ENCODE data around the gene RASA3.

The RASA3 gene

GRCh38 chr13:113998781-113999617 lies 133.4 kb downstream of the RASA3 start:
- Histone ChIP-seq H3K36me3 (ENCODE audit: control insufficient read depth, low read depth, low read length) (no peaks in the 10 kb centered on the region), H3K9ac (ENCODE audit: low read length) (no peak overlapping the region), H3K9me3 (ENCODE audit: control insufficient read depth, low read depth, low read length) (no peaks in the 10 kb centered on the region), H3K4me3 (ENCODE audit: low read length) (no peak overlapping the region), H3K27ac (ENCODE audit: low read length) (no peak overlapping the region), H3K27me3 (ENCODE audit: control insufficient read depth, insufficient read depth, low read length) (no peaks in the 10 kb centered on the region), H3K4me1 (ENCODE audit: control insufficient read depth, low read depth, low read length) (no peaks in the 10 kb centered on the region)

- H3K9ac ChIP-seq (ENCODE audit: low read length) = no peak overlapping the region
- no peak overlapping the region for H3K27ac ChIP-seq (ENCODE audit: low read length)
- no peak overlapping the region for H3K4me3 ChIP-seq (ENCODE audit: low read length)
- no peaks in the 10 kb centered on the region for H3K27me3 ChIP-seq (ENCODE audit: control insufficient read depth, insufficient read depth, low read length)
- no peaks in the 10 kb centered on the region for H3K4me1 ChIP-seq (ENCODE audit: control insufficient read depth, low read depth, low read length)
- no peaks in the 10 kb centered on the region for H3K9me3 ChIP-seq (ENCODE audit: control insufficient read depth, low read depth, low read length)
- no peaks in the 10 kb centered on the region for H3K36me3 ChIP-seq (ENCODE audit: control insufficient read depth, low read depth, low read length)
Measured at GRCh38 chr13:113997845-113998751, 134.3 kb downstream of the RASA3 start.

- Histone ChIP-seq H3K9ac (ENCODE audit: low read length) (no peak overlapping the region), H3K9me3 (ENCODE audit: control insufficient read depth, low read depth, low read length) (no peaks in the 10 kb centered on the region), H3K4me3 (ENCODE audit: low read length) (no peak overlapping the region), H3K27ac (ENCODE audit: low read length) (no peak overlapping the region), H3K36me3 (ENCODE audit: control insufficient read depth, low read depth, low read length) (no peaks in the 10 kb centered on the region), H3K27me3 (ENCODE audit: control insufficient read depth, insufficient read depth, low read length) (no peaks in the 10 kb centered on the region), H3K4me1 (ENCODE audit: control insufficient read depth, low read depth, low read length) (no peaks in the 10 kb centered on the region)
Measured at GRCh38 chr13:113996912-113997745, 135.3 kb downstream of the RASA3 start.

- no peaks in the 10 kb centered on the region for H3K27me3 ChIP-seq (ENCODE audit: control insufficient read depth, insufficient read depth, low read length)
- H3K9me3 ChIP-seq (ENCODE audit: control insufficient read depth, low read depth, low read length) = no peaks in the 10 kb centered on the region
- H3K9ac ChIP-seq (ENCODE audit: low read length) = no peak overlapping the region
- H3K27ac ChIP-seq (ENCODE audit: low read length) = no peak overlapping the region
- H3K36me3 ChIP-seq (ENCODE audit: control insufficient read depth, low read depth, low read length) = no peaks in the 10 kb centered on the region
- no peak overlapping the region for H3K4me3 ChIP-seq (ENCODE audit: low read length)
- H3K4me1 ChIP-seq (ENCODE audit: control insufficient read depth, low read depth, low read length) = no peaks in the 10 kb centered on the region
Measured at GRCh38 chr13:113996081-113996911, 136.1 kb downstream of the RASA3 start.

- Histone ChIP-seq H3K27me3 (ENCODE audit: control insufficient read depth, insufficient read depth, low read length) (no peaks in the 10 kb centered on the region), H3K36me3 (ENCODE audit: control insufficient read depth, low read depth, low read length) (peaks cover 3% of the 10 kb centered on the region), H3K27ac (ENCODE audit: low read length) (no peak overlapping the region), H3K4me3 (ENCODE audit: low read length) (no peak overlapping the region), H3K9me3 (ENCODE audit: control insufficient read depth, low read depth, low read length) (no peaks in the 10 kb centered on the region), H3K4me1 (ENCODE audit: control insufficient read depth, low read depth, low read length) (no peaks in the 10 kb centered on the region), H3K9ac (ENCODE audit: low read length) (no peak overlapping the region)
Measured at GRCh38 chr13:113995051-113995601, 137.3 kb downstream of the RASA3 start.

GRCh38 chr13:113992276-113993005 lies 140.0 kb downstream of the RASA3 start:
- no peaks in the 10 kb centered on the region for H3K4me1 ChIP-seq (ENCODE audit: control insufficient read depth, low read depth, low read length)
- no peak overlapping the region for H3K4me3 ChIP-seq (ENCODE audit: low read length)
- peaks cover 3% of the 10 kb centered on the region for H3K36me3 ChIP-seq (ENCODE audit: control insufficient read depth, low read depth, low read length)
- no peak overlapping the region for H3K9ac ChIP-seq (ENCODE audit: low read length)
- H3K27ac ChIP-seq (ENCODE audit: low read length) = no peak overlapping the region
- H3K27me3 ChIP-seq (ENCODE audit: control insufficient read depth, insufficient read depth, low read length) = no peaks in the 10 kb centered on the region
- no peaks in the 10 kb centered on the region for H3K9me3 ChIP-seq (ENCODE audit: control insufficient read depth, low read depth, low read length)

GRCh38 chr13:113991676-113992179 lies 140.7 kb downstream of the RASA3 start:
- Histone ChIP-seq H3K9me3 (ENCODE audit: control insufficient read depth, low read depth, low read length) (no peaks in the 10 kb centered on the region), H3K36me3 (ENCODE audit: control insufficient read depth, low read depth, low read length) (peaks cover 3% of the 10 kb centered on the region), H3K9ac (ENCODE audit: low read length) (no peak overlapping the region), H3K27ac (ENCODE audit: low read length) (no peak overlapping the region), H3K27me3 (ENCODE audit: control insufficient read depth, insufficient read depth, low read length) (no peaks in the 10 kb centered on the region), H3K4me1 (ENCODE audit: control insufficient read depth, low read depth, low read length) (no peaks in the 10 kb centered on the region), H3K4me3 (ENCODE audit: low read length) (no peak overlapping the region)

- Histone ChIP-seq H3K36me3 (ENCODE audit: control insufficient read depth, low read depth, low read length) (peaks cover 3% of the 10 kb centered on the region), H3K9ac (ENCODE audit: low read length) (no peak overlapping the region), H3K27me3 (ENCODE audit: control insufficient read depth, insufficient read depth, low read length) (no peaks in the 10 kb centered on the region), H3K27ac (ENCODE audit: low read length) (no peak overlapping the region), H3K4me3 (ENCODE audit: low read length) (no peak overlapping the region), H3K9me3 (ENCODE audit: control insufficient read depth, low read depth, low read length) (no peaks in the 10 kb centered on the region), H3K4me1 (ENCODE audit: control insufficient read depth, low read depth, low read length) (no peaks in the 10 kb centered on the region)
Measured at GRCh38 chr13:113991191-113991669, 141.2 kb downstream of the RASA3 start.

GRCh38 chr13:113990321-113990837 lies 142.0 kb downstream of the RASA3 start:
- Histone ChIP-seq H3K9me3 (ENCODE audit: control insufficient read depth, low read depth, low read length) (no peaks in the 10 kb centered on the region), H3K27me3 (ENCODE audit: control insufficient read depth, insufficient read depth, low read length) (no peaks in the 10 kb centered on the region), H3K4me1 (ENCODE audit: control insufficient read depth, low read depth, low read length) (no peaks in the 10 kb centered on the region), H3K9ac (ENCODE audit: low read length) (no peak overlapping the region), H3K27ac (ENCODE audit: low read length) (no peak overlapping the region), H3K4me3 (ENCODE audit: low read length) (no peak overlapping the region), H3K36me3 (ENCODE audit: control insufficient read depth, low read depth, low read length) (peaks cover 3% of the 10 kb centered on the region)
